Neural crest cell (in vitro differentiated cells): ENCODE measurements around the gene STPG1. TPM values are rescaled to one million over a fixed set of nuclear protein-coding genes. Genes with fewer than 3 reads are reported as not detected.

Experiments
- DNase-seq: peaks from one replicate; pipeline ENCODE4 v3.0.0; 2021; ENCODE audit warnings: low read depth, mixed read lengths, low spot score
- H3K27ac Mint-ChIP-seq: one replicate; pipeline ENCODE4 v1.8.0; 2021; ENCODE audit warnings: mild to moderate bottlenecking, mixed read lengths; ENCODE audit not compliant: unreplicated experiment
- H3K27me3 Mint-ChIP-seq: 2 replicates; pipeline ENCODE4 v1.8.0; 2021; ENCODE audit warnings: low read depth, mild to moderate bottlenecking, mixed read lengths
- H3K36me3 Mint-ChIP-seq: 2 replicates; pipeline ENCODE4 v1.8.0; 2021; ENCODE audit warnings: low read depth, mild to moderate bottlenecking, mixed read lengths
- H3K4me1 Mint-ChIP-seq: 2 replicates; pipeline ENCODE4 v1.8.0; 2021; ENCODE audit warnings: mixed read lengths
- H3K4me3 Mint-ChIP-seq: one replicate; pipeline ENCODE4 v1.8.0; 2021; ENCODE audit warnings: mild to moderate bottlenecking, mixed read lengths
- H3K9me3 Mint-ChIP-seq: 2 replicates; pipeline ENCODE4 v1.8.0; 2021; ENCODE audit warnings: mixed read lengths
- total RNA-seq: library from RNA; stranded (reverse); gene quantifications from 2 replicates; pipeline ENCODE4 v1.2.1, GENCODE V29; 2021
- TF ChIP-seq, protein P1 (sequence below): fragments of 200-600 bp; sonication (generic); conservative IDR thresholded peaks from 2 replicates; pipeline ENCODE4 v1.5.0; 2021; ENCODE audit warnings: antibody characterized with exemption, mild to moderate bottlenecking

Gene STPG1
- total RNA-seq, 1 donor from 2014 or later, result 7.7 TPM

DNA sequence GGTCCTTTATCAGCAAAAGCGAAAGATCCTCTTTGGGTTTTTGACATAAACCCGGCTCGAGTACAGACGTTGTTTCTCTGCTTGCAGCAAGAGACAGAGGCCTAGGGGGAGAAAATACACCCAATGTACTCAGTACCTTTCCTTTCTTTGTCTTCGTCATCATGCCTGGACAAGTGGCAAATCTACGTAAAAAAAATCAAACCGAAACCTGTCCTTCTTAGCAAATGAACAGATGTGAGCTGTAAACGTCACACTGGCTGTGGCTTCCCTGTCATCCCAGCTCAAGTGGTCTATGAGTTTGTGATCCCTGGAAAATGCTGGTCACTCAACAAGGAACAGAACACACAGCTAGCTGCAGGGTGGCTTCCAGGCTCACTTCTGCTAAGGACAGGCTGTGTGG lies 39.9 kb downstream of the STPG1 start:
- no peak overlapping the region for H3K27ac Mint-ChIP-seq

DNA sequence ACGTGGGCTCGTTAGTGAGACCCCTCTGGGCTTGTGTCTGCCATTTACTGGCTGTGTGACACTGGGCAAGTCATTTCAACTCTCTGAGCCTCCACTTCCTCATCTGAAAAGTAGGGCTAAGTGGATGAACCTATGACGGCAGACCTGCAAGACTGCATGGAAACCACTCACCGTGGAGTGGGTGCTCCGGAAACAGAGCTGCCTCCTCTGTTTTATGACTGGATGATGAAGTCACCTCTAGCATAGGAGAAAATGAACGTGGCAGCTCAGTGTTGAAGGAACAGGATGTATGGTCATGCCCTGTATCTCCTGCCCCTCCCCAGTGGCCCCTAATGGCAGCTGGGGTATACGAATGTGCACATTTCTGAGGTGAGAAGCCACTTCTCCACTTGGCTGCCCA lies 40.5 kb downstream of the STPG1 start:
- H3K27ac Mint-ChIP-seq, result no peak overlapping the region
- no peak for DNase-seq
- H3K9me3 Mint-ChIP-seq, result no peaks in the 10 kb centered on the region
- no peaks in the 10 kb centered on the region for H3K27me3 Mint-ChIP-seq
- no peaks in the 10 kb centered on the region for H3K36me3 Mint-ChIP-seq
- no peak overlapping the region for H3K4me3 Mint-ChIP-seq
- peaks cover 9% of the 10 kb centered on the region for H3K4me1 Mint-ChIP-seq
- TF ChIP-seq, protein P1, sequence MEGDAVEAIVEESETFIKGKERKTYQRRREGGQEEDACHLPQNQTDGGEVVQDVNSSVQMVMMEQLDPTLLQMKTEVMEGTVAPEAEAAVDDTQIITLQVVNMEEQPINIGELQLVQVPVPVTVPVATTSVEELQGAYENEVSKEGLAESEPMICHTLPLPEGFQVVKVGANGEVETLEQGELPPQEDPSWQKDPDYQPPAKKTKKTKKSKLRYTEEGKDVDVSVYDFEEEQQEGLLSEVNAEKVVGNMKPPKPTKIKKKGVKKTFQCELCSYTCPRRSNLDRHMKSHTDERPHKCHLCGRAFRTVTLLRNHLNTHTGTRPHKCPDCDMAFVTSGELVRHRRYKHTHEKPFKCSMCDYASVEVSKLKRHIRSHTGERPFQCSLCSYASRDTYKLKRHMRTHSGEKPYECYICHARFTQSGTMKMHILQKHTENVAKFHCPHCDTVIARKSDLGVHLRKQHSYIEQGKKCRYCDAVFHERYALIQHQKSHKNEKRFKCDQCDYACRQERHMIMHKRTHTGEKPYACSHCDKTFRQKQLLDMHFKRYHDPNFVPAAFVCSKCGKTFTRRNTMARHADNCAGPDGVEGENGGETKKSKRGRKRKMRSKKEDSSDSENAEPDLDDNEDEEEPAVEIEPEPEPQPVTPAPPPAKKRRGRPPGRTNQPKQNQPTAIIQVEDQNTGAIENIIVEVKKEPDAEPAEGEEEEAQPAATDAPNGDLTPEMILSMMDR, result no peak

More for the DNA sequence above, 39.9 kb downstream of the STPG1 start:
- no peaks in the 10 kb centered on the region for H3K36me3 Mint-ChIP-seq
- no peaks in the 10 kb centered on the region for H3K27me3 Mint-ChIP-seq
- TF ChIP-seq, protein P1, result no peak
- no peak for DNase-seq
- no peaks in the 10 kb centered on the region for H3K9me3 Mint-ChIP-seq
- H3K4me3 Mint-ChIP-seq, result no peak overlapping the region
- H3K4me1 Mint-ChIP-seq, result peaks cover 9% of the 10 kb centered on the region

DNA sequence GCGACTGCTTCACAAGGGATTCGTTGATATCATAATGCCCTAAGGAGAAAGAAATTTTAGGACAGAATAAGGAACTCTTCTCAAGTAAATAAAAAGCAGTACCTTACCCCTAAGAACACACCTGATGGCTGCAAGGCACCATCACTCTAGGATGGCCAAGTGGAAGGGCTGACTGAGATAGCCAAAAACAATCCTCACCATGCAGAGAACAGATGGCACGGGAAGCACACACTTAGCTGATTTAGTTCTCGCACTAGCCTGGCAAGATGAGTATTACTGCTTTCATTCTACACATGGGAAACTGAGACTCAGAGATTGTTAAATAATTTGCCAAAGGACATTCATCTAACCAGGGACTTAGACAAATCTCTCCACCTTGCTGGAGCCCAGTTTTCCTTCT lies 43.8 kb downstream of the STPG1 start:
- no peak overlapping the region for H3K4me3 Mint-ChIP-seq
- H3K27me3 Mint-ChIP-seq, result no peaks in the 10 kb centered on the region
- TF ChIP-seq, protein P1, result no peak
- peaks cover 4% of the 10 kb centered on the region for H3K4me1 Mint-ChIP-seq
- H3K9me3 Mint-ChIP-seq, result no peaks in the 10 kb centered on the region
- no peak for DNase-seq
- H3K36me3 Mint-ChIP-seq, result no peaks in the 10 kb centered on the region
- H3K27ac Mint-ChIP-seq, result no peak overlapping the region

DNA sequence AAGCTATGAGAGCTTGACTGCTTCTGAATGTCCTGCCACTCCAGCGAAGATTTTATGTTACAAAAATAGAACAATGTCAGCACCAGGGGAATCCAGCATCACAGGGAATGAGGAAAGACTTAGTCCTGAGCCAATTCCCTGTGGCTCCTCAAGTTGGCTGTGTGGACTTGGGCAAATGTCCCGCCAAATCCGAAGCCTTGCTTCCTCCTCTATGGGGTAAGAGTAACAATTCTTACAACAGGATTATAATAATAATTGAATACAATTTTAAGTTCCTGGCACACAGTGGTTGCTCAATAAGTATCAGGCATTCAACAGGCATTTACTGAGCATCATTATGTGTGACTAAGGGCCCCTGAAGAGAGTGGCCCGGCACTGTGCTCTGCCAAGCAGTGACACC lies 44.4 kb downstream of the STPG1 start:
- no peaks in the 10 kb centered on the region for H3K27me3 Mint-ChIP-seq
- H3K27ac Mint-ChIP-seq, result no peak overlapping the region
- H3K36me3 Mint-ChIP-seq, result no peaks in the 10 kb centered on the region
- peaks cover 10% of the 10 kb centered on the region for H3K4me1 Mint-ChIP-seq
- DNase-seq, result no peak
- TF ChIP-seq, protein P1, result no peak
- no peak overlapping the region for H3K4me3 Mint-ChIP-seq
- no peaks in the 10 kb centered on the region for H3K9me3 Mint-ChIP-seq

DNA sequence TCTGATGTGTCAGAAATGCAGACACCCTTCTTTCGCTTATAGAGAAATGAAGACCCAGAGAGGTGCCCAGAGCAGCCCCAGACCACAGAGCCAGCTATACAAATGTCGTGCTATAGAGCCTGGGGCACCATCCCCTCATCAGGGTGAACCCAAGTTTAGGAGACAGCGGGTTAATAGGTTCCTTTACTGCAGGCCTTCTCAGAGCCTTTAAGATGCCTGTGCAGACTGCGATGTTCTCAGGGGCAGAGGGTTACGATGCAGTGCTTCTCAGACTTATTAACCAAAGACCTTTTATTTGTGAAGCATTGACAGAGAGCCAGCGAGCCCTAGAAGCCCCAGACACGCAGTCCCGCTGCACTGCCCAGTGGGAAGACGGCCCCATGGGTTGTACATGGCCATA lies 46.9 kb downstream of the STPG1 start:
- Mint-ChIP-seq H3K9me3 (no peaks in the 10 kb centered on the region), H3K27ac (no peak overlapping the region), H3K27me3 (no peaks in the 10 kb centered on the region), H3K4me3 (no peak overlapping the region), H3K4me1 (peaks cover 14% of the 10 kb centered on the region), H3K36me3 (no peaks in the 10 kb centered on the region)
- TF ChIP-seq, protein P1, result no peak
- DNase-seq, result no peak
